Kidney (tissue), 14 donors: ENCODE measurements around the gene WDHD1. TPM values are rescaled to one million over a fixed set of nuclear protein-coding genes. Genes with fewer than 3 reads are reported as not detected.
"Not testable (repeated sequence)": the region's sequence is repeated elsewhere in the genome, so short reads cannot be mapped to it uniquely, and the experiment has no call there.

Source experiments
- DNase-seq, 5 donors: peaks; one replicate each; pipeline ENCODE4 v3.0.0-alpha.2; 2013 to 2020
- FAIRE-seq: peaks from 2 replicates; lab custom pipeline; 2012; peaks lifted over from hg19 to GRCh38; lab: Jason Lieb, UNC
- H3K27ac ChIP-seq, 2 donors: one replicate each; pipeline ENCODE4 v1.7.0; 2013; ENCODE audit warnings: low read depth in 2 of 2, low read length in 2 of 2, inconsistent platforms in 1 of 2
- H3K27me3 ChIP-seq: one replicate; pipeline ENCODE4 v1.7.1; 2013; ENCODE audit warnings: low read length, inconsistent platforms; ENCODE audit not compliant: control insufficient read depth, insufficient read depth
- H3K36me3 ChIP-seq, 3 donors: one replicate each; pipeline versions ENCODE4 v1.7.0 to v1.7.1; 2013; ENCODE audit warnings: low read length in 3 of 3, control low read depth in 1 of 3, inconsistent platforms in 1 of 3; ENCODE audit not compliant: insufficient read depth in 3 of 3, control insufficient read depth in 2 of 3
- H3K4me1 ChIP-seq, 3 donors: one replicate each; pipeline versions ENCODE4 v1.7.0 to v1.7.1; 2013; ENCODE audit warnings: low read length in 3 of 3, inconsistent platforms in 1 of 3, low read depth in 1 of 3; ENCODE audit not compliant: control insufficient read depth in 2 of 3, insufficient read depth in 2 of 3
- H3K4me3 ChIP-seq, 3 donors: one replicate each; pipeline versions ENCODE4 v1.7.0 to v1.8.1; 2013; ENCODE audit warnings: low read length in 3 of 3, control low read depth in 1 of 3, inconsistent platforms in 1 of 3
- H3K9ac ChIP-seq, 3 donors: one replicate each; pipeline versions ENCODE4 v1.7.0 to v1.7.1; 2013; ENCODE audit warnings: low read length in 3 of 3, control low read depth in 1 of 3, inconsistent platforms in 1 of 3
- H3K9me3 ChIP-seq, 3 donors: one replicate each; pipeline versions ENCODE4 v1.7.0 to v1.7.1; 2013; ENCODE audit warnings: low read length in 3 of 3, control low read depth in 1 of 3, inconsistent platforms in 1 of 3; ENCODE audit not compliant: control insufficient read depth in 2 of 3, insufficient read depth in 1 of 3
- CTCF ChIP-seq: IDR thresholded peaks from 3 replicates; pipeline ENCODE4 v1.5.1; 2012; ENCODE audit warnings: mild to moderate bottlenecking, moderate library complexity, borderline replicate concordance; ENCODE audit not compliant: insufficient read depth; ENCODE audit errors: extremely low read depth
- intact Hi-C: fragments of 100-400 bp; cut with DNase I; formaldehyde crosslinking; loops from one replicate; pipeline ENCODE4 v1.11.1; 2022
- polyA plus RNA-seq: library from polyadenylated mRNA; stranded (reverse); fragments of 350-450 nt; fragmentation: Illumina TruSeq; extraction: RNeasy Lipid Tissue Mini Kit (QIAGEN cat#74804); gene quantifications from one replicate; pipeline ENCODE4 v1.2.3, GENCODE V29; 2014; ENCODE audit warnings: low read depth, low replicate concordance; ENCODE audit not compliant: insufficient read depth
- total RNA-seq: library from RNA; stranded (reverse); fragmentation: NEBNext Ultra II Directional; extraction: Animal tissue kit (Norgen Biotek cat#: 25700); gene quantifications from one replicate; pipeline ENCODE4 v1.2.1, GENCODE V29; 2021
- donor health status: control.
- donor health status: control.
- donor health status: control.
- donor health status: control.
- donor health status: control.
- donor health status: DM: yes; HTN: yes; CAD: no.
- donor health status: Normal renal cell carcinoma (clear cell type).

WDHD1 gene
- total and polyA plus RNA-seq, 2 donors from 2014 or later: 1.8 to 3.3 TPM

- intact Hi-C loops: no loop called here
- FAIRE-seq (no peak), DNase-seq (no peak)
- no peaks in the 10 kb centered on the region for H3K4me1 ChIP-seq
- TF ChIP-seq CTCF: no peak
- no peaks in the 10 kb centered on the region for H3K9me3 ChIP-seq
- H3K27me3 ChIP-seq: no peaks in the 10 kb centered on the region
- no peak overlapping the region for H3K9ac ChIP-seq
- no peak overlapping the region for H3K4me3 ChIP-seq
- H3K27ac ChIP-seq: no peak overlapping the region
- H3K36me3 ChIP-seq: no peaks in the 10 kb centered on the region
These were observed 98.7 kb downstream of the WDHD1 start for GRCh38 chr14:54928216-54928615.

- no peaks in the 10 kb centered on the region for H3K36me3 ChIP-seq
- DNase-seq: no peak
- no peak overlapping the region for H3K27ac ChIP-seq
- H3K9ac ChIP-seq: no peak overlapping the region
- no peak overlapping the region for H3K4me3 ChIP-seq
- no peak for TF ChIP-seq CTCF
- no peaks in the 10 kb centered on the region for H3K9me3 ChIP-seq
- FAIRE-seq: no peak
- no peaks in the 10 kb centered on the region for H3K27me3 ChIP-seq
- no peaks in the 10 kb centered on the region for H3K4me1 ChIP-seq
- intact Hi-C loops: no loop called here
These were observed 99.3 kb downstream of the WDHD1 start for GRCh38 chr14:54927551-54927950.

GRCh38 chr14:54926570-54926969 lies 100.3 kb downstream of the WDHD1 start:
- intact Hi-C loops: not testable (repeated sequence)

GRCh38 chr14:54922598-54922997 lies 104.3 kb downstream of the WDHD1 start:
- Histone ChIP-seq H3K9me3 (no peaks in the 10 kb centered on the region), H3K4me1 (no peaks in the 10 kb centered on the region), H3K36me3 (no peaks in the 10 kb centered on the region), H3K4me3 (no peak overlapping the region), H3K27me3 (no peaks in the 10 kb centered on the region), H3K27ac (no peak overlapping the region), H3K9ac (no peak overlapping the region)
- no peak for FAIRE-seq
- TF ChIP-seq CTCF: no peak
- intact Hi-C loops: no loop called here
- DNase-seq: no peak

More at GRCh38 chr14:54926570-54926969, 100.3 kb downstream of the WDHD1 start:
- H3K36me3 ChIP-seq, H3K27me3 ChIP-seq, DNase-seq, H3K9me3 ChIP-seq, H3K9ac ChIP-seq, FAIRE-seq, H3K27ac ChIP-seq, H3K4me3 ChIP-seq, H3K4me1 ChIP-seq: not testable (repeated sequence)
